RWPE2 (cell line): ENCODE data around the gene APLP2.
"Not testable (repeated sequence)": the region's sequence is repeated elsewhere in the genome, so short reads cannot be mapped to it uniquely, and the experiment has no call there.

Experiments
- ATAC-seq: fragments of 200-7000 bp; cut with Tn5 transposase; 3 replicates; pipeline ENCODE4 v1.9.1; 2021; ENCODE audit warnings: low read depth
- DNase-seq: peaks from one replicate; pipeline ENCODE4 v3.0.0-alpha.2; 2020; ENCODE audit warnings: low spot score
- H3K27ac ChIP-seq: fragments of 450-650 bp; 2 replicates; pipeline ENCODE4 v1.5.1; 2017; ENCODE audit warnings: mild to moderate bottlenecking; ENCODE audit not compliant: poor library complexity, severe bottlenecking
- H3K27me3 ChIP-seq: fragments of 250-450 bp; sonication (Bioruptor Pico); 2 replicates; pipeline ENCODE4 v1.5.1; 2021; ENCODE audit warnings: mild to moderate bottlenecking, moderate library complexity; ENCODE audit not compliant: insufficient read depth, poor library complexity, severe bottlenecking
- H3K36me3 ChIP-seq: fragments of 250-450 bp; sonication (Bioruptor Pico); 2 replicates; pipeline ENCODE4 v1.5.1; 2020; ENCODE audit warnings: low read depth, mild to moderate bottlenecking, moderate library complexity
- H3K4me1 ChIP-seq: fragments of 250-450 bp; sonication (Bioruptor Pico); 2 replicates; pipeline ENCODE4 v1.5.1; 2021; ENCODE audit warnings: mild to moderate bottlenecking, moderate library complexity; ENCODE audit not compliant: insufficient read depth, poor library complexity, severe bottlenecking
- H3K4me3 ChIP-seq: fragments of 250-450 bp; sonication (Bioruptor Pico); 2 replicates; pipeline ENCODE4 v1.5.1; 2021; ENCODE audit warnings: mild to moderate bottlenecking, moderate library complexity; ENCODE audit not compliant: severe bottlenecking
- H3K9me3 ChIP-seq: fragments of 250-450 bp; sonication (Bioruptor Pico); 2 replicates; pipeline ENCODE4 v1.5.1; 2021; ENCODE audit warnings: mild to moderate bottlenecking, moderate library complexity; ENCODE audit not compliant: severe bottlenecking
- TF ChIP-seq, protein P1 (sequence below): fragments of 450-650 bp; IDR thresholded peaks from one replicate; pipeline ENCODE4 v1.5.1; 2017; ENCODE audit warnings: mild to moderate bottlenecking, moderate library complexity; ENCODE audit not compliant: poor library complexity, severe bottlenecking

The APLP2 gene

GRCh38 chr11:130069659-130070108 lies at the start of gene APLP2:
APLP2 (plus strand) TSS chr11:130069894; CDS start chr11:130069978, 84 bp downstream.
- H3K27me3 ChIP-seq: no peaks in the 10 kb centered on the region
- H3K9me3 ChIP-seq: no peaks in the 10 kb centered on the region
- peak within 1 kb of the TSS; percentile 71 for H3K27ac ChIP-seq
- DNase-seq: peak; percentile 99
- TF ChIP-seq, protein P1, sequence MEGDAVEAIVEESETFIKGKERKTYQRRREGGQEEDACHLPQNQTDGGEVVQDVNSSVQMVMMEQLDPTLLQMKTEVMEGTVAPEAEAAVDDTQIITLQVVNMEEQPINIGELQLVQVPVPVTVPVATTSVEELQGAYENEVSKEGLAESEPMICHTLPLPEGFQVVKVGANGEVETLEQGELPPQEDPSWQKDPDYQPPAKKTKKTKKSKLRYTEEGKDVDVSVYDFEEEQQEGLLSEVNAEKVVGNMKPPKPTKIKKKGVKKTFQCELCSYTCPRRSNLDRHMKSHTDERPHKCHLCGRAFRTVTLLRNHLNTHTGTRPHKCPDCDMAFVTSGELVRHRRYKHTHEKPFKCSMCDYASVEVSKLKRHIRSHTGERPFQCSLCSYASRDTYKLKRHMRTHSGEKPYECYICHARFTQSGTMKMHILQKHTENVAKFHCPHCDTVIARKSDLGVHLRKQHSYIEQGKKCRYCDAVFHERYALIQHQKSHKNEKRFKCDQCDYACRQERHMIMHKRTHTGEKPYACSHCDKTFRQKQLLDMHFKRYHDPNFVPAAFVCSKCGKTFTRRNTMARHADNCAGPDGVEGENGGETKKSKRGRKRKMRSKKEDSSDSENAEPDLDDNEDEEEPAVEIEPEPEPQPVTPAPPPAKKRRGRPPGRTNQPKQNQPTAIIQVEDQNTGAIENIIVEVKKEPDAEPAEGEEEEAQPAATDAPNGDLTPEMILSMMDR: no peak
- peaks cover 5% of the 10 kb centered on the region; the same call in 1 of the 2 replicates for H3K36me3 ChIP-seq
- peaks cover 16% of the 10 kb centered on the region for H3K4me1 ChIP-seq
- peak; percentile 77 for ATAC-seq
- H3K4me3 ChIP-seq: peak within 1 kb of the TSS; percentile 82

DNA sequence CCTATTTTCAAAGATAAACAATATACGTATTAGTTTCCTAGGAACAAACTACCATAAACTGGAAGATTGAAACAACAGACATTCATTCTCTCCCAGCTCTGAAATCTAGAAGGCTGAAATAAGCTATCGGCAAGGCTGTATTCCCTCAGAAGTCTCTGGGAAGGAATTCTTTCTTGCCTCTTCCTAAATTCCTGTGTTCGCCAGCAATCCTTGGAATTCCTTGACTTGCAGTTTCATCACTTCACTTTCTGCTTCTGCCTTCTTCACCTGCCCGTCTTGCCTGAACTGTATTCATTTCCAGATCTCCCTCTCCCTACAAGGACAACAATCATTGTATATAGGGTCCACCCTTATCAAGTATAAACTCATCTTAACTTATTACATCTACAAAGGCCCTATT lies 49.4 kb upstream of the APLP2 start:
- Histone ChIP-seq H3K9me3 (no peaks in the 10 kb centered on the region), H3K4me1 (peaks cover 16% of the 10 kb centered on the region), H3K4me3 (no peak overlapping the region), H3K36me3 (no peaks in the 10 kb centered on the region), H3K27me3 (no peaks in the 10 kb centered on the region), H3K27ac (peak overlapping the region; percentile 13)
- TF ChIP-seq, protein P1: no peak
- ATAC-seq (no peak), DNase-seq (no peak)

DNA sequence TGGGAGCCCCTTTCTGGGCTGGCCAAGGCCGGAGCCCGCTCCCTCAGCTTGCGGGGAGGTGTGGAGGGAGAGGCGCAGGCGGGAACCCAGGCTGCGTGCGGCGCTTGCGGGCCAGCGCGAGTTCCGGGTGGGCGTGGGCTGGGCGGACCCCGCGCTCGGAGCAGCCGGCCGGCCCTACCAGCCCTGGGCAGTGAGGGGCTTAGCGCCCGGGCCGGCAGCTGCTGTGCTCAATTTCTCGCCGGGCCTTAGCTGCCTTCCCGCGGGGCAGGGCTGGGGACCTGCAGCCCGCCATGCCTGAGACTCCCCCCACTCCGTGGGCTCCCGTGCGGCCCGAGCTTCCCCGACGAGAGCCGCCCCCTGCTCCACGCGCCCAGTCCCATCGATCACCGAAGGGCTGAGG lies 48.1 kb upstream of the APLP2 start:
- not testable (repeated sequence) for H3K27me3 ChIP-seq, H3K9me3 ChIP-seq, DNase-seq, H3K27ac ChIP-seq, ATAC-seq, H3K4me3 ChIP-seq, H3K36me3 ChIP-seq
- peaks cover 16% of the 10 kb centered on the region for H3K4me1 ChIP-seq

DNA sequence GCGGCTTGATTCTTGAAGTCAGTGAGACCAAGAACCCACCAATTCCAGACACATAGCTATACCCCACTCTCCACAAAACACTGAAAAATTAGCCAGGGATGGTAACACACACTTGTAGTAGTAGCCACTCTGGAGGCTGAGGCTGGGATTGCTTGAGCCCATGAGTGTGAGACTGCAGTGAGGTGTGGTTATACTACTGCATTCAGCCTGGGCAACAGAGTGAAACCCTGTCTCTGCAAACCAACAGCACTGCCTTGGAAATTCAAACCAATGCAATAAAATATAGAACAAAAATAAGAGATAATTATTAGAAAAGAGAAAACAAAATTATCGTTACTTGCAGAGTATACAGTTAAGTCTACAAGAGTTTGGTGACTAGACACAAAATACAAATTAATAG lies 46.9 kb upstream of the APLP2 start:
- TF ChIP-seq, protein P1: no peak
- no peaks in the 10 kb centered on the region for H3K9me3 ChIP-seq
- ATAC-seq (peak; percentile 30; the same call in 1 of the 3 replicates), DNase-seq (no peak)
- peaks cover 16% of the 10 kb centered on the region for H3K4me1 ChIP-seq
- H3K4me3 ChIP-seq: no peak overlapping the region
- H3K27me3 ChIP-seq: no peaks in the 10 kb centered on the region
- peak overlapping the region; percentile 82 for H3K27ac ChIP-seq
- no peaks in the 10 kb centered on the region for H3K36me3 ChIP-seq

DNA sequence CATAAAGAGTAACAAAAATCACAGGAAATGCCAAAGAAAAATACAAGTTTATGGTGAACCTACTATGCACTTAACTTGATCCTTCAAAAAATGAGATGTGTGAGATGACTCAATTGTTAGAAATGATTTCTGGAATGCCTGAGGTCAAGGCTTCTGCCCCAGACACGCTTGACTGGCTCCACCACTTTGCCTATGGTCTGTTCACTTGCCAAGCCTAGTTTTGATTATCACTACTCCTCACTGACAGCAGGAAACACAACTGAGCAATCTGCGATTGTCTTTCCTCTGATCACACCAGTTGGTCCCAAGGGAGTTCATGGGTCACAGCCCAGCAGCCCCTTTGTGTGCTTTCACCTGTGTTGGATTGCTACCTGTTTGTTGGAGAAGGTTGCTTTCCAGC lies 46.5 kb upstream of the APLP2 start:
- ATAC-seq (peak; percentile 98), DNase-seq (peak; percentile 75)

More for the DNA sequence above, 46.5 kb upstream of the APLP2 start:
- TF ChIP-seq, protein P1: no peak
- peak overlapping the region; percentile 82 for H3K27ac ChIP-seq
- no peaks in the 10 kb centered on the region for H3K9me3 ChIP-seq
- H3K4me3 ChIP-seq: no peak overlapping the region
- H3K27me3 ChIP-seq: no peaks in the 10 kb centered on the region
- no peaks in the 10 kb centered on the region for H3K36me3 ChIP-seq
- H3K4me1 ChIP-seq: peaks cover 16% of the 10 kb centered on the region
